Fibroblast of lung (primary cell): Measurements from ENCODE around the gene C1QTNF9. TPM values are rescaled to one million over a fixed set of nuclear protein-coding genes. Genes with fewer than 3 reads are reported as not detected.
"Not testable (repeated sequence)": the region's sequence is repeated elsewhere in the genome, so short reads cannot be mapped to it uniquely, and the experiment has no call there.

Source experiments
- DNase-seq, 2 donors: peaks; one replicate each; pipeline versions ENCODE4 v3.0.0 to v3.0.0-alpha.2; 2010; ENCODE audit warnings: low read depth in 2 of 2
- H2AFZ ChIP-seq: 2 replicates; pipeline ENCODE4 v1.5.1; 2012; ENCODE audit warnings: low read length, control low read depth, inconsistent platforms
- H3K27ac ChIP-seq: 2 replicates; pipeline ENCODE4 v1.5.1; 2011; ENCODE audit warnings: low read length, control low read depth; ENCODE audit not compliant: insufficient read depth
- H3K27me3 ChIP-seq: 2 replicates; pipeline ENCODE4 v1.5.1; 2011; ENCODE audit warnings: mild to moderate bottlenecking, low read length; ENCODE audit not compliant: control insufficient read depth, insufficient read depth
- H3K36me3 ChIP-seq: 2 replicates; pipeline ENCODE4 v1.5.1; 2011; ENCODE audit warnings: low read length; ENCODE audit not compliant: control insufficient read depth, insufficient read depth
- H3K4me1 ChIP-seq: 2 replicates; pipeline ENCODE4 v1.5.1; 2011; ENCODE audit warnings: low read length; ENCODE audit not compliant: control insufficient read depth, insufficient read depth; ENCODE audit errors: extremely low read depth
- H3K4me2 ChIP-seq: 2 replicates; pipeline ENCODE4 v1.5.1; 2011; ENCODE audit warnings: low read length, control low read depth; ENCODE audit not compliant: insufficient read depth; ENCODE audit errors: extremely low read depth
- H3K4me3 ChIP-seq, 4 experiments: fragments of 200-600 bp in 1 of 4; sonication (generic) in 1 of 4; replicated peaks in 1 of 4; 2 replicates each; pipeline ENCODE4 v1.5.1; 2011 to 2016; ENCODE audit warnings: low read length in 4 of 4, low read depth in 3 of 4, mild to moderate bottlenecking in 3 of 4, control low read depth in 2 of 4, inconsistent platforms in 1 of 4, mixed read lengths in 1 of 4; ENCODE audit not compliant: insufficient read depth in 1 of 4; ENCODE audit errors: control extremely low read depth in 1 of 4
- H3K79me2 ChIP-seq: 2 replicates; pipeline ENCODE4 v1.5.1; 2012; ENCODE audit warnings: mild to moderate bottlenecking, low read length, inconsistent platforms; ENCODE audit not compliant: control insufficient read depth, insufficient read depth
- H3K9ac ChIP-seq: 2 replicates; pipeline ENCODE4 v1.5.1; 2011; ENCODE audit warnings: mild to moderate bottlenecking, low read length, control low read depth; ENCODE audit not compliant: insufficient read depth
- H3K9me3 ChIP-seq: 2 replicates; pipeline ENCODE4 v1.5.1; 2012; ENCODE audit warnings: low read depth, low read length; ENCODE audit not compliant: control insufficient read depth, insufficient read depth
- H4K20me1 ChIP-seq: 2 replicates; pipeline ENCODE4 v1.5.1; 2011; ENCODE audit warnings: low read length; ENCODE audit not compliant: control insufficient read depth, insufficient read depth; ENCODE audit errors: extremely low read depth
- EZH2 ChIP-seq: IDR thresholded peaks from 2 replicates; pipeline ENCODE4 v1.5.1; 2012; ENCODE audit warnings: low read length, control low read depth, mild to moderate bottlenecking; ENCODE audit errors: missing control alignments
- polyA plus RNA-seq, 2 donors: library from polyadenylated mRNA; depleted of rRNA in 1 of 2; stranded (reverse) in 1 of 2; unstranded in 1 of 2; fragments of >200 nt; gene quantifications; 2 replicates each; pipeline ENCODE4 v1.2.1, GENCODE V29; 2011 to 2012; ENCODE audit warnings: missing spikeins in 1 of 2
- total RNA-seq: library from RNA; depleted of rRNA; stranded (reverse); fragments of >200 nt; gene quantifications from 2 replicates; pipeline ENCODE4 v1.2.1, GENCODE V29; 2014
- TF ChIP-seq, protein P1 (sequence below), 2 donors: IDR thresholded peaks in 1 of 2; conservative IDR thresholded peaks in 1 of 2; 1 replicate in 1 of 2; 2 replicates in 1 of 2; pipeline ENCODE4 v1.5.1; 2011 to 2012; ENCODE audit warnings: low read length in 2 of 2, control low read depth in 1 of 2, inconsistent platforms in 1 of 2, low read depth in 1 of 2, mild to moderate bottlenecking in 1 of 2

Gene C1QTNF9
- total and polyA plus RNA-seq, 2 donors (not counting 1 experiment from before 2014, with no cell fraction given) = 0.51 TPM; not detected in 1

DNA sequence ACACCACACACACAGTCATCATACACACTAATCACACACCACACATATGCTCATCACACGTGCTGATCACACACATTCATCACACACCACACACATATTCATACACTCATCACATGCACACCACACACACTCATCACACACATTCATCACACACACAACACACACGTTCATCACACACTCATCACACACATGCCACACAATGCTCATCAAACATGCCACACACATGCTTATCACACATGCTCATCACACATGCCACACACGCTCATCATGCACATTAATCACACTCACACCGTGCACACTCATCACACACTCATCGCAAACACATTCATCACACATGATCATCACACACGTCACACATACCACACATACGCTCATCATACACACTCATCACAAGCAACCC lies 47.5 kb downstream of the C1QTNF9 start:
- no peak for DNase-seq
- Histone ChIP-seq H3K27ac (no peak overlapping the region), H3K4me2 (no peak overlapping the region), H3K79me2 (no peaks in the 10 kb centered on the region), H3K9ac (no peak overlapping the region), H3K27me3 (no peaks in the 10 kb centered on the region), H3K4me3 (no peak overlapping the region), H4K20me1 (no peaks in the 10 kb centered on the region), H2AFZ (no peak overlapping the region), H3K36me3 (no peaks in the 10 kb centered on the region), H3K9me3 (peaks cover 4% of the 10 kb centered on the region), H3K4me1 (no peaks in the 10 kb centered on the region)
- no peak for TF ChIP-seq EZH2
- TF ChIP-seq, protein P1, sequence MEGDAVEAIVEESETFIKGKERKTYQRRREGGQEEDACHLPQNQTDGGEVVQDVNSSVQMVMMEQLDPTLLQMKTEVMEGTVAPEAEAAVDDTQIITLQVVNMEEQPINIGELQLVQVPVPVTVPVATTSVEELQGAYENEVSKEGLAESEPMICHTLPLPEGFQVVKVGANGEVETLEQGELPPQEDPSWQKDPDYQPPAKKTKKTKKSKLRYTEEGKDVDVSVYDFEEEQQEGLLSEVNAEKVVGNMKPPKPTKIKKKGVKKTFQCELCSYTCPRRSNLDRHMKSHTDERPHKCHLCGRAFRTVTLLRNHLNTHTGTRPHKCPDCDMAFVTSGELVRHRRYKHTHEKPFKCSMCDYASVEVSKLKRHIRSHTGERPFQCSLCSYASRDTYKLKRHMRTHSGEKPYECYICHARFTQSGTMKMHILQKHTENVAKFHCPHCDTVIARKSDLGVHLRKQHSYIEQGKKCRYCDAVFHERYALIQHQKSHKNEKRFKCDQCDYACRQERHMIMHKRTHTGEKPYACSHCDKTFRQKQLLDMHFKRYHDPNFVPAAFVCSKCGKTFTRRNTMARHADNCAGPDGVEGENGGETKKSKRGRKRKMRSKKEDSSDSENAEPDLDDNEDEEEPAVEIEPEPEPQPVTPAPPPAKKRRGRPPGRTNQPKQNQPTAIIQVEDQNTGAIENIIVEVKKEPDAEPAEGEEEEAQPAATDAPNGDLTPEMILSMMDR (conservative IDR thresholded peaks at IDR 0.05 in 1 of 2, IDR thresholded peaks at IDR 0.05 in 1 of 2; ENCODE audit: low read depth in 1 of 2, low read length in 2 of 2) = no peak

DNA sequence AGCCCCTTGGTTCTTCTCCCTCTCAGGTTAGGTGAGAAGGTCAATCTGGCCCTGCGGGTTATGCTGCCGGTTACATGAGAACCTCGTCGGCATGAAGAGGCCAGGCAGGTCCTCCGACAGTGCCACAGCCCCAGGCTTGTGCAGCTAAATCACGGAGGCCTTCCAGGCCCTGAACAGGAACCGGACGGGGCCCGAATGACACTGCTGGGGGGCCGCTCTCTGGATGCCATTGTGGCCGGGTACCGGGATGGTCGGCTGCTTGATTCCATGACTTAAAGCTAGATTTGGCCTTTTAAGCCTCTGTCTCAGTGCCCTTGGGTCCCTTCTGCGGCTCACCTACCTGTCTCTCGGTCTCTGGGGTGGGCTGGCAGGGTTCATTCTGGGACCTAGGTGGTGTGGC lies 48.4 kb downstream of the C1QTNF9 start:
- no peaks in the 10 kb centered on the region for H3K4me1 ChIP-seq
- H3K27me3 ChIP-seq = no peaks in the 10 kb centered on the region
- H3K4me2 ChIP-seq = no peak overlapping the region
- peaks cover 4% of the 10 kb centered on the region for H3K9me3 ChIP-seq
- no peaks in the 10 kb centered on the region for H4K20me1 ChIP-seq
- no peak overlapping the region for H3K9ac ChIP-seq
- no peak overlapping the region for H2AFZ ChIP-seq
- H3K4me3 ChIP-seq = no peak overlapping the region
- no peak for DNase-seq
- H3K36me3 ChIP-seq = no peaks in the 10 kb centered on the region
- H3K79me2 ChIP-seq = no peaks in the 10 kb centered on the region
- H3K27ac ChIP-seq = no peak overlapping the region
- TF ChIP-seq EZH2 = no peak
- TF ChIP-seq, protein P1 (conservative IDR thresholded peaks at IDR 0.05 in 1 of 2, IDR thresholded peaks at IDR 0.05 in 1 of 2; ENCODE audit: low read depth in 1 of 2, low read length in 2 of 2) = no peak

DNA sequence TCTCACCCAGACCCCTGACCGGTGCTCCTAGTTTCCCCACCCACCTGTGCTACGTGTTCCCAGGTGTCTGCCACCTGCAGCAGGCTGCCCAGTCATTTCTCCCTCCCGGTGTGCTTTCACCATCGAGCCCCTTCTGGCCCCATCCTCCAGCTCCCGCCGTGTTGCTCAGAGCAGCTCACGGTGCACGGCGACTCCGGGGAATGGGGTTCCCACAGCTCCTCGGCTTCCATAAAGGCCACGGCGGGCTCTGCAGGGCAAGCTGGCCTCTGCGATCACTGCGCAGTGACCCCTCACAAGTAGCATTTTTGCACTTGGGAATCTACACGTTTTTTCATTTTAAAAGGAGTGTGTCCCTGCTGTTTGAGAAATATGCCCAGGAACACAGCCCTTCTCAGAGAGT lies 49.5 kb downstream of the C1QTNF9 start:
- not testable (repeated sequence) for H3K9me3 ChIP-seq, H3K4me3 ChIP-seq, DNase-seq, H4K20me1 ChIP-seq, H3K27me3 ChIP-seq, H3K27ac ChIP-seq, H3K36me3 ChIP-seq, H3K4me1 ChIP-seq, H3K79me2 ChIP-seq, H3K9ac ChIP-seq, H2AFZ ChIP-seq, H3K4me2 ChIP-seq

DNA sequence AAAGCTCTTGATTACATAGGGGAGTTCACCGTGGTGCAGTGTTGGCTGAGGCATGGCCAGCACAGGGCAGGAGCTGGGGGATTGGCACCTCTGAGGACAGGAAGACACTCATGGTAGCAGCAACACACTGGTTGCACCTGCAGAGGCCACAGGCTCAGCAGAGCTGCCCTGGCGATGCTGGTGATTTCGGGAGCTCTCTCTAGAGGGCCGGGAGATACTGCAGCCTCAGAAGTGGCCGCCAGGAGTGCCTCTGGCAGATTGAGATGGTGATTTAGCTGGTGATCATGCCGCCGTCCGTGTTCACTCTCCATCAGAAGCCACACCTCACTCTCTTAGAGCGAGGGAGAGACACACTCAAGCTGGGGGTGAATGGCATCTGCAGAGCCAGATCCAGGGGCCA lies 49.9 kb downstream of the C1QTNF9 start:
- DNase-seq, H3K4me1 ChIP-seq, H3K36me3 ChIP-seq, H3K9me3 ChIP-seq, H3K4me2 ChIP-seq, H3K4me3 ChIP-seq, H3K9ac ChIP-seq, H3K27ac ChIP-seq, H3K27me3 ChIP-seq, H2AFZ ChIP-seq, H3K79me2 ChIP-seq, H4K20me1 ChIP-seq: not testable (repeated sequence)
